Subcutaneous abdominal adipose tissue (tissue), 5 donors: ENCODE measurements around the gene LRTM2.
A peak's percentile ranks its signal among the peaks of the same experiment; 100 is the strongest.

ENCODE experiments used
- H3K27ac ChIP-seq: one replicate; pipeline ENCODE4 v1.7.0; 2013; ENCODE audit warnings: low read depth, mild to moderate bottlenecking, inconsistent platforms, low read length, moderate library complexity
- H3K27me3 ChIP-seq, 5 donors: one replicate each; pipeline ENCODE4 v1.7.0; 2013; ENCODE audit warnings: low read length in 5 of 5, inconsistent platforms in 1 of 5; ENCODE audit not compliant: control insufficient read depth in 5 of 5, insufficient read depth in 4 of 5
- H3K36me3 ChIP-seq, 5 donors: one replicate each; pipeline ENCODE4 v1.7.0; 2013; ENCODE audit warnings: low read length in 5 of 5; ENCODE audit not compliant: control insufficient read depth in 5 of 5, insufficient read depth in 5 of 5
- H3K4me1 ChIP-seq, 5 donors: one replicate each; pipeline ENCODE4 v1.7.0; 2013; ENCODE audit warnings: low read length in 5 of 5, mild to moderate bottlenecking in 3 of 5, moderate library complexity in 1 of 5; ENCODE audit not compliant: control insufficient read depth in 5 of 5, insufficient read depth in 5 of 5
- H3K4me3 ChIP-seq, 5 donors: one replicate each; pipeline ENCODE4 v1.7.0; 2013; ENCODE audit warnings: low read length in 5 of 5, low read depth in 1 of 5
- H3K9ac ChIP-seq, 5 donors: one replicate each; pipeline ENCODE4 v1.7.0; 2013; ENCODE audit warnings: low read length in 5 of 5, mild to moderate bottlenecking in 4 of 5, moderate library complexity in 3 of 5
- H3K9me3 ChIP-seq, 5 donors: one replicate each; pipeline ENCODE4 v1.7.0; 2013; ENCODE audit warnings: low read length in 5 of 5; ENCODE audit not compliant: control insufficient read depth in 5 of 5
- donor health status: healthy.
- donor health status: healthy.
- donor health status: healthy.
- donor health status: healthy.
- donor health status: healthy.

Gene LRTM2

DNA sequence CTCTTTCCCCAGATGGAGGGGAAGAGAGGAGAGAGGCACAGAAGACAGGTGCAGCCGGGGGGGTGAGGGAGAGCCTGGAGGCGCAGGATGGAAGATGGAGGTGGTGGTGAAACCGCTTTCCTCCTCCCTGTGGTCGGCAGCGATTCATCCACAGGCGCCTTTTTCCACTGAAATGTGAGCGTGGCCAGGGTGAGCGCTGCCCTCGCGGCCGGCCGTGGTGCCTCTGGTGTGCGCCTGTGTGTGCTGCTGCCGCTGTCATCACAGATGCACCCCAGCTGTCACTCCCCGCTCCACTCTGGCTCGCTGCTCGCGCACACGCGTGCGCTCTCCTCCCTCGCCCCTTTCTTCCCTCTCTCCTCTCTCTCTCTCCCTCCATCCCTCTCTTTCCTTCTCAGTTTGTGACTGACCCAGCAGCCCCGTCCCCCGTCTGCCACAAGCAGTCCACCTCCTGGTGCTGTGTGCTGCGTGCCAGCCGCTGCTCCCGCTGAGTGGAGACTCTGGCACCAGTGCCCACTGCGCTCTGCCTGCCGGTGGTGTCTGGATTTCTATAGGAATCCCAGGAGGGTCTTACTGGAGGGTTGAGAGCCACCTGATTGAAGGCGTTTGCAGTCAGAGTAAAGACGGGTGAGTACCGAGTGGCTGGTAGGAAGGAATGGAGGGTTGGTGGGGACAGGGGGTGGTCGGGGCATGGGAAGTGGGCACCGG lies at the start of gene LRTM2:
Gene LRTM2, plus strand, starts transcription at position 375 of the 705 bp plus-strand sequence. CDS start 7,584 bp downstream, outside the sequence.
- no peaks in the 10 kb centered on the region for H3K9me3 ChIP-seq

DNA sequence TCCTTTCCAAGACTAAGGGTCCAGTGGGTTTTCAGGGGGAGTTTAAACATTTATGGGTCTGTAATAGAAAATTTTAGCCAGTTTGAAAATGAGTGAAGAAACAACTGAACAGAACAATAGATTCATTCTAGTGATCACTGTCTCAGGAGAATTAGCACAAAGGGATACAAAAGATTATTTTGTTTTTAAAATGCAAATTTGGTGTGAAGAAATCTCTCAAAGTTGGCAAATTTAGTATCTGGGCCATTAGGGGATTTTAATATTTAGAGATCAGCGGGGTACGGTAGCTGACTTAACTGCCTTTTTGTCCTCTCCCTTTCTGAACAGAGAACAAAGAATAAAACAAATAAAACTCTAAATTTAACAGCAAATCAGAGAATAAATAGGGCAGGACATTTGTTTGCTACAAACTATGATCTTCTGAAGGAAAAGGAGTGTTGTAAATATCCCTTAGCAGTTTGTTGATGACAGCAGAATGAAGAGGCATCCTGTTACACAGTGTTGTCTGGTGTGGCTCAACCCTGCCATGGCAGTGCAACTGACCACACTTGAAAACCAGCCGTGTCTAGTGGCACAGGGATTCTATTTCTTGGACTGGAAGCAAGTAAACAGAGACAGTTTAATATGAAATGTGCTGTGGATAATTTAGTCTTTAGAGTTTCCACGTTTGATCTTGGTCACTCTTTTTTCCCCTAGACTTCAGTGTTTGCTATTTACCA lies 46.3 kb upstream of the LRTM2 start:
- H3K4me3 ChIP-seq: no peak overlapping the region
- H3K27ac ChIP-seq: peak overlapping the region; percentile 56
- H3K9ac ChIP-seq: peak overlapping the region in 1 of 5 donors; percentile 63
- no peaks in the 10 kb centered on the region for H3K9me3 ChIP-seq
- H3K4me1 ChIP-seq: peaks cover 0 to 54% (median 38%) of the 10 kb centered on the region in 5 donors
- H3K27me3 ChIP-seq: no peaks in the 10 kb centered on the region
- peaks cover 9 to 13% (median 11%) of the 10 kb centered on the region in 5 donors for H3K36me3 ChIP-seq

More for the DNA sequence above, at the start of gene LRTM2:
- Histone ChIP-seq H3K27me3 (peaks cover 24 to 57% (median 46%) of the 10 kb centered on the region in 5 donors), H3K36me3 (no peaks in the 10 kb centered on the region), H3K9ac (no peak within 1 kb of the TSS), H3K4me1 (peaks cover 0 to 3% (median 0%) of the 10 kb centered on the region in 5 donors), H3K27ac (no peak within 1 kb of the TSS), H3K4me3 (no peak within 1 kb of the TSS)

DNA sequence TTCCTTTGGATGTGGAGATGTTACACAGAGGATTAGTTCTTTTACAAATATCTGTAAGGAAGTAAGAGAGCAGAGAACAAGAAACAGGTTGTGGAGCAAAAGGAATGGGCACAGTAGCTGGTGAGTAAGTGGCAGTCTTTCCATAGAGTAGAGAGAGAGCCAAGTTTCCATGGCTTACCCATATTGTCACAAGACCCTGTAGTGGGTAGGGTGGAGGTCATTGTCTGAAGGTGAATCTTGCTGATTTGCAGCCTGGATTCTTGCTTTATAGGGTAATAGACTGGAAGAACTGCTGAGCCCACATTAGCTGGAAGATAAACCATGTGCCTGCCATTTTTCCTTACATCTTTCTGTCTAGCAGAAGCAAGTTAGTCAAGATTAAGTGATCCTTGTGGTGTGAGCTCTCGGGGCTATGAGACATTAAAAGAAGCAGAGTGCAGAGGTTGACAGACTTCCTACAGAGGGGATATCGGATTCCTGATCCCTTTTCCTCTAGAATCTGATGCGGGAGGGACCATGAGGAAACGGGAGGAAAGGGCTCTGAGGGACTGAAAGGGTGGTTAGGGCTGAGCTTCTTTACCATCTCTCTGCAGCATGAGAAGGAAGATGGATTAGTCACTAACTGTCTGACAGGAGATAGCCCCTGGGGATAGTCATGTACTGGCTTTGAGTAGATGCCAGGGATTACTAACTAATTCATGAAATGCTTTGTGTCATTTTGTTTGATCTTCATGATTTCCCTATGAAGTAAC lies 44.0 kb upstream of the LRTM2 start:
- Histone ChIP-seq H3K27ac (peak overlapping the region; percentile 89), H3K9me3 (no peaks in the 10 kb centered on the region), H3K27me3 (no peaks in the 10 kb centered on the region), H3K9ac (peak overlapping the region in 2 of 5 donors; percentile 22 to 33), H3K4me3 (no peak overlapping the region), H3K36me3 (peaks cover 3 to 20% (median 14%) of the 10 kb centered on the region in 5 donors), H3K4me1 (peaks cover 0 to 57% (median 46%) of the 10 kb centered on the region in 5 donors)

DNA sequence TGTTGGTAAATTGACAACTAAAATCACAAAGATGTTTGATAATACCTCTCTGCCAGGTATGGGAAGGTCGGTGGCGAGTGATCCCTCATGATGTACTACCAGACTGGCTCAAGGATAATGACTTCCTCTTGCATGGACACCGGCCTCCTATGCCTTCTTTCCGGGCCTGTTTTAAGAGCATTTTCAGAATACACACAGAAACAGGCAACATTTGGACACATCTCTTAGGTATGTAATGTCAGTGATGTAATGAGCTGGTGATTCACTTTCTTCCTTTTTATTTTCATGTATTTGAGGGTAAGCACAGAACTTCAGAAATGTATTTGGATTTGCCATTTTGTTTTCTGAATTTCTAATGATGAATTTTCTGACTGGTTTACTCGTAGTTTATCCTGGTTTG lies 42.6 kb upstream of the LRTM2 start:
- Histone ChIP-seq H3K27ac (peak overlapping the region; percentile 76), H3K27me3 (no peaks in the 10 kb centered on the region), H3K4me3 (no peak overlapping the region), H3K9me3 (no peaks in the 10 kb centered on the region), H3K9ac (no peak overlapping the region), H3K36me3 (peaks cover 6 to 25% (median 14%) of the 10 kb centered on the region in 5 donors), H3K4me1 (peaks cover 0 to 57% (median 44%) of the 10 kb centered on the region in 5 donors)

DNA sequence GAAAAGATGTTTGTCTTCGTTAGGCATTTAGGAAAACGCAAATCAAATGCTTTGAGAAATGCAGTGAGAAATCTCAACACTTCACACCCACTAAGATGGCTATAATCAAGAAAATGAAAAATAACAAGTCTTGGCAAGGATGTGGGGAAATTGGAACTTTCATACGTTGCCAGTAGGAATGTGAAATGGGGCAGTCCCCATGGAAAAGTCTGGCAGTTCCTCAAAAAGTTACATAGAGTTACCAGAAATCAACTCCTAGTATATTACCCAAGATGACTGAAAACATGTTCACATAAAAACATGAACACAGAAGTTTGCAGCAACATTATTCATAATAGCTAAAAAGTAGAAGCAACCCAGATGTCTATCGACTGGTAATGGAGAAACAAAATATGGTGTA lies 41.5 kb upstream of the LRTM2 start:
- no peaks in the 10 kb centered on the region for H3K27me3 ChIP-seq
- H3K4me1 ChIP-seq: peaks cover 0 to 50% (median 37%) of the 10 kb centered on the region in 5 donors
- H3K9ac ChIP-seq: no peak overlapping the region
- H3K27ac ChIP-seq: peak overlapping the region; percentile 76
- H3K36me3 ChIP-seq: peaks cover 9 to 23% (median 18%) of the 10 kb centered on the region in 5 donors
- no peak overlapping the region for H3K4me3 ChIP-seq
- no peaks in the 10 kb centered on the region for H3K9me3 ChIP-seq

DNA sequence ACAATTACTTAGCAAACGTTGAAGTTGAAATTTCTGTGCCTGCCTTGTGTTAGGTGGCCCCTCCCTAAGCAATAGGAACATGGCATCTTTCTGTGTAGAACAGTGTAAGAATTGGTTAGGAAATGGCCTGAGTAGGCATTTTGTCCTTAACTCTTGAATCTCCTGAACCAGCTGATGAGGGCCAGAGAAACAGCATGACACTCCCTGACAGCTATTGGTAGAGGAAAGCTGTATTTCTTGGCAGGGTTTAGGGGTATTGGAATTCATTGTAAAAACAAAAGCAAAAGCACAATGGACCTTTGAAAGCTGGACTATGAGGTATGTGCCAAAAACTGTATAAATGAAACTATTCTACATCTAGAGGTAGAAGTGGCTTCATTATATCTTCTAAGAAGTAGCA lies 40.6 kb upstream of the LRTM2 start:
- H3K9ac ChIP-seq: peak overlapping the region in 2 of 5 donors; percentile 28 to 66

DNA sequence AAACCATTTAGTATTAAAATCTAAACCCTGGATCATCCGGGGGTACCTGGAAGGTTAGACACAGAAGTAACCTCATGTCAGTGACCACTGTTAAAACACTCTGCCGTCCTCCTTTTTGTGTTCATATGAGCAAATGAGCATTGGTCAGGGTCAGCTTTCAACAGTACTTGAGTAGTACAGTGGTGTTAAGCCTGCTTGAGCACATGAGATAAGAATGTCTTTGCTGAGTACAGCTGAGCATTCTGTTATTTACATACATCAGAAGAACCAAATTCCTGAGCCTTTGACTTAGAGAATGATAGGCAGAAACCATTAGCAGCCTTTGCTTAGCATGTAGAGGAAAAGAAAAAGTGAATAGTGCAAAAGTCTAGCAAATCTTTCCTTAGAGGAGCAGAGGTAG lies 38.6 kb upstream of the LRTM2 start:
- Histone ChIP-seq H3K4me3 (no peak overlapping the region), H3K9ac (no peak overlapping the region), H3K27ac (peak overlapping the region; percentile 76), H3K9me3 (no peaks in the 10 kb centered on the region), H3K4me1 (peaks cover 0 to 36% (median 31%) of the 10 kb centered on the region in 5 donors), H3K27me3 (no peaks in the 10 kb centered on the region), H3K36me3 (peaks cover 23 to 45% (median 30%) of the 10 kb centered on the region in 5 donors)

More for the DNA sequence above, 40.6 kb upstream of the LRTM2 start:
- peak overlapping the region; percentile 76 for H3K27ac ChIP-seq
- no peaks in the 10 kb centered on the region for H3K27me3 ChIP-seq
- peaks cover 0 to 42% (median 33%) of the 10 kb centered on the region in 5 donors for H3K4me1 ChIP-seq
- no peak overlapping the region for H3K4me3 ChIP-seq
- H3K36me3 ChIP-seq: peaks cover 10 to 28% (median 23%) of the 10 kb centered on the region in 5 donors
- H3K9me3 ChIP-seq: no peaks in the 10 kb centered on the region

DNA sequence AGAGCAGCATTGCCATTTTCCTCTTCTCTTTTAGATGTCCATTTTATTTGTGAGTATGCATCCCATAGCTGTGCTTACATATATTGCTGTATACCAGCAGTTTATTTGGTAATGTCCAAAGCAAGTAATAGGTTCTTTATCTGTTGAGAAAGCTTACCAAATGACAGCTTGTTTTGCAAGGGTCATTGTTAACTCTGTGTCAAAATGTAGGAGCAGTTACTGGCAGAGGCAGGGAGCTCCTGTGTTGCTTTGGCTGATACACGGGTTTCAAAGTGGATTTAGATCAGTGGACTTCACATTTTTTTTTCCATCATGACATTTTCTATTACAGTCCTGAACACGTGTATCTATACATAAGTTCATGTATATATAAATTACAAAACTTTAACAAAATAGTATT lies 38.1 kb upstream of the LRTM2 start:
- no peak overlapping the region for H3K9ac ChIP-seq
- peaks cover 25 to 49% (median 35%) of the 10 kb centered on the region in 5 donors for H3K36me3 ChIP-seq
- no peaks in the 10 kb centered on the region for H3K27me3 ChIP-seq
- H3K9me3 ChIP-seq: no peaks in the 10 kb centered on the region
- peak overlapping the region; percentile 76 for H3K27ac ChIP-seq
- no peak overlapping the region for H3K4me3 ChIP-seq
- peaks cover 0 to 36% (median 29%) of the 10 kb centered on the region in 5 donors for H3K4me1 ChIP-seq

DNA sequence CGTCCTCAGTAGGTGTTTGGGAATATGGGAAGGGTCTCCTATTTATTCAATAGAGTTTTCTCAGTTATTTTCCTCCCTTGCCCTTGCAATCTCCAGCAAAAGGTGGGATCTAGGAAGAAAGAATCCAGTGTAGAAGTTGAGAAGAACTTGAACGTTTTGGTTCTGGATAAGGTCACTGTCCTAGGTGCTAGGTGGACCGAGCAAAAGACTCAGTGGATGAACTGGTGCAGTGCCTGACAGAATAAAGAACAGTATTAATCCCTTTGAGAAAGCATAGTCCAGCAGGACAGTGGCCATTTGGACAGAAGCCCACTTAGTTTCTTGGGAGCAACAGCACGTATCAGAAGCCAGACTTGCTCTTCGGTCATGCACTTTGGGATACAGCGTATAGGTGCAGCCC lies 32.7 kb upstream of the LRTM2 start:
- no peaks in the 10 kb centered on the region for H3K9me3 ChIP-seq
- peaks cover 2 to 44% (median 27%) of the 10 kb centered on the region in 5 donors for H3K4me1 ChIP-seq
- peaks cover 8 to 47% (median 35%) of the 10 kb centered on the region in 5 donors for H3K36me3 ChIP-seq
- H3K27me3 ChIP-seq: no peaks in the 10 kb centered on the region
- H3K9ac ChIP-seq: no peak overlapping the region
- H3K4me3 ChIP-seq: no peak overlapping the region
- H3K27ac ChIP-seq: peak overlapping the region; percentile 27
